Measurements from ENCODE around the gene PFN4. TPM values are rescaled to one million over a fixed set of nuclear protein-coding genes. Genes with fewer than 3 reads are reported as not detected.
"Not testable (repeated sequence)": the region's sequence is repeated elsewhere in the genome, so short reads cannot be mapped to it uniquely, and the experiment has no call there.

PFN4 gene
- total RNA-seq, 1 experiment from 2014 or later: 0.63 TPM

DNA sequence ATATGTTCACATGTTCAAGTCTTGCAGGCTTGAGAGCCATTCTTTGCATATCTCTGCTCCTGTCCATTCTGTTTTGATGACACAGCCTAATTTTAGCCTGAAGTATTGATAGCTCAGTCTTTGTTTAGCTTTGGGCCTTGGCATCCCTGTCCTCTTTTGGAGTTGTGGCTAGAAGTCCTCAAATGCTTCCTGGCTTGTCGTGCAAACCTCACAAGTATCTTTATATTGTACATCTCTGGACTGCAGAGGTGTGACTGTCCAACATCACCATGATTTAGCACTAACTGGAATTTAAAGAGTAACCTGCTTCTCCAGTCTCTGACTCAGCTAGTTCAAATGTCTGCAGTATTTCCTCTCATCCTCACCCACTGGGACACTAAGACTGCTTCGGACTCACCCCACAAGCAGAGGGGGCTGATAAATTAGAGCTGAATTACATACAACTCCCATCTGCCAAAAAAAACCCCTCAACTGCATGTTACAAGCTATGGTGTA lies 11.7 kb downstream of the PFN4 start:
- DNase-seq (ENCODE audit: low read depth): no peak

DNA sequence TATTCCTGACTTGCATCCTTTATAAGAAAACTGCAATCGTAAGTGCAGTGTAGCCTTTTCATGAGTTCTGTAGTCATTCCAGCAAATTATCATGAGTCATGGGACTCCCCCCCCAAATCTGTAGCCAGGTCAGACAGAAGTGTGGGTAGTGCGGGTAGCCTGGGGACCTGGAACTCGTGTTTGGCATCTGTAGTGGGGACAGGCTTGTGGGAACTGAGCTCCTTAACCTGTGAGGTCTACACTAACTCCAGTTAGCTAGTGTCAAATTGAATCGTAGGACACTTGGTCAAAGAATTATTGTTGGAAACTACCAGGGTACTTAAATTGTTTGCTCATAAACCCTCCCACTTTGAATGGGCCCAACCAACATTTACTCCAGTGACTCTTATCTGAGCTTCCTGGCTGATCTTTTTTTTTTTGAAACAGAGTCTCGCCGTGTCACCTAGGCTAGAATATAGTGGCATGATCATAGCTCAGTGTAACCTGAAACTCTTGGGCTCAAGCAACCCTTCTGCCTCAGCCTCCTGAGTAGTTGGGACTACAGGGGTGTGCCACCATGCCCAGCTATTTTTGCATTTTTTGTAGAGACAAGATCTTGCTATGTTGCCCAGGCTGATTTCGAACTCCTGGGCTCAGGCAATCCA lies 12.4 kb downstream of the PFN4 start:
- no peak for DNase-seq (ENCODE audit: low read depth)

DNA sequence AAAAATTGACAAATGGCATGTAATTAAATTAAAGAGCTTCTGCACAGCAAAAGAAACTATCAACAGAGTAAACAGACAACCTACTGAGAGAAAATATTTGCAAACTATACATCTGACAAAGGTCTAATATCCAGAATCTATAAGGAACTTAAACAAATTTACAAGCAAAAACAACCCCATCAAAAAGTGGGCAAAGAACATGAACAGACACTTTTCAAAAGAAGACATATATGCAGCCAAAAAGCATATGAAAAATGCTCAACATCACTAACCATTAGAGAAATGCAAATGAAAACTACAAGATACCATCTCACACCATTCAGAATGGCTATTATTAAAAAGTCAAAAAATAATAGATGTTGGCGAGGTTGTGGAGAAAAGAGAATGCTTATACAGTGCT lies 13.7 kb downstream of the PFN4 start:
- DNase-seq (ENCODE audit: low read depth): not testable (repeated sequence)

DNA sequence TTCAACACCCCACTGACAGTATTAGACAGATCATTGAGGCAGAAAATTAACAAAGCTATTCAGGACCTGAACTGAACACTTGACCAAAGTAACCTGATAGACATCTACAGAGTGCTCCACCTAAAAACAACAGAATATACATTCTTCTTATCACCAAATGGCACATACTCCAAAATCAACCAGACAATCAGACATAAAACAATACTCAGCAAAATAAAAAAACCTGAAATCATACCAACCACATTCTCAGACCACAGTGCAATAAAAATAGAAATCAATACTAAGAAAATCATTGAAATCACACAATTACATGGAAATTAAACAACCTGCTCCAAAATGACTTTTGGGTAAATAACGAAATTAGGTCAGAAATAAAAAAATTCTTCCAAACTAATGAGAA lies 15.8 kb downstream of the PFN4 start:
- DNase-seq (ENCODE audit: low read depth): no peak

DNA sequence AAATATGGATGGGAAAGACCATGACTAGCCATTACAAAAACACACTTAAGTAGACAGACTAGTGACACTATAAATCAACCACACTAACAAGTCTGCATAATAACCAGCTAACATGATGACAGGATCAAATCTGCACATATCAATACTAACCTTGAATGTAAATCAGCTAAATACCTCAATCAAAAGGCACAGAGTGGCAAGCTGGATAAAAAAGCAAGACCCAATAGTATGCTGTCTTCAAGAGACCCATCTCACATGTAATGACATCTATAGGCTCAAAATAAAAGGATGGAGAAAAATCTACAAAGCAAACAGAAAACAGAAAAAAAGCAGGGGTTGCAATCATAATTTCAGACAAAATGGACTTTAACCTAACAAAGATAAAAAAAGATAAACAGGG lies 16.3 kb downstream of the PFN4 start:
- DNase-seq (ENCODE audit: low read depth): no peak

DNA sequence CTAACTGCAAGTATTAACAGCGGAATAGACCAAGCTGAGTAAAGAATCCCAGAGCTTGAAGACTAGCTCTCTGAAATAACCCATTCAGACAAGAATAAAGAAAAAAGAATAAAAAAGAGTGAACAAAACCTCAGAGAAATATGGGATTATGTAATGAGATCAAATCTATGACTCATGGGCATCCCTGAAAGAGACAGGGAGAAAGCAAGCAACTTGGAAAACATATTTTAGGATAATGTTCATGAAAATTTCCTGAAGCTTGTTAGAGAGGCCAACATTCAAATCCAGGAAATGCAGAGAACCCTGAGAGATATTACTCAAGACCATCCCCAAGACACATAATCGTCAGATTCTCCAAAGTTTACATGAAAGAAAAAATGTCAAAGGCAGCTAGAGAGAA lies 17.3 kb downstream of the PFN4 start:
- DNase-seq (ENCODE audit: low read depth): peak; percentile 25

DNA sequence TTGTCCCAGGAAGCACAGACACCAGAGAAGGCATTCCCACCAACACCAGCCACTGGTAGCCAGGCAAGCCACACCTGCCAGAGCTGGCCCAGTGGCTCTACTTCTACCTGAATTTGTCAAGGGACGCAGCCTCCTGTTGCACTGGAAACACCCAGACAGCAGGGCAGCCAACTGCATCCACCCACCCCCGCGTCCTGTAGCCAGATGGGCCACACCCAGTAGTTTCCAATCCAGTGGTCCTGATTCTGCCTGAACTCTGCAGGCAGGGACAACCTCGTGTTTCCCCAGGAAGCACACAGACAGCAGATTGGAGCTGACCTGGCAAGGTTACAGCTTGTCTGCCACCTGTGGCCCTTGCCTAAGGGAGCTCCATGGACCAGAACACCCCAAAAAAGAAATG lies 18.2 kb downstream of the PFN4 start:
- DNase-seq (ENCODE audit: low read depth): no peak

DNA sequence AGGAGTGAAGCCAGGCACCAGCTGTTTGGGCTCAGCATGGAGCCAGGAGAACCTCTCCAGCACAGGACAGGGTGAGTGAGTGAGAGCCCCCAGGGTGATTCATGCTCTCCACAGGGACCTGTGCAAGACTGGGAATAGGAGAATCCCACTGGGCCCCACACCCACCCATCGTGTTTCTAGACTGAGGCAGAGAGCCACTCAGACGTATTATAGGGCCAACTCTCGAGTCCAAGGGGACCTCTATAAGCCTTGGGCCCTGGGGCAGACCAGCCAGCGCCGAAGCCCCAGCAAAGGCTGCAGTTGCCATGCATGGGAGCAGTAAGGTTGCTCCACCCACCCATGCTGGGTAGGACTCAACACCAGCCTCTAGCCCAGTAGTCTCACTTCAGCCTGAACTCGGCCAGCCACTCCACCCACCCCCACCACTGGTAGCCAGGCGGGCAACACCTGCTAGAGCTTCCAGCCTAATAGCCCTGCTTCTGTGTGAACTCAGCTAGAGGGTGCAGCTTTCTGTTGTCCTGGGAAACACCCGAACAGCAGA lies 19.0 kb downstream of the PFN4 start:
- no peak for DNase-seq (ENCODE audit: low read depth)

DNA sequence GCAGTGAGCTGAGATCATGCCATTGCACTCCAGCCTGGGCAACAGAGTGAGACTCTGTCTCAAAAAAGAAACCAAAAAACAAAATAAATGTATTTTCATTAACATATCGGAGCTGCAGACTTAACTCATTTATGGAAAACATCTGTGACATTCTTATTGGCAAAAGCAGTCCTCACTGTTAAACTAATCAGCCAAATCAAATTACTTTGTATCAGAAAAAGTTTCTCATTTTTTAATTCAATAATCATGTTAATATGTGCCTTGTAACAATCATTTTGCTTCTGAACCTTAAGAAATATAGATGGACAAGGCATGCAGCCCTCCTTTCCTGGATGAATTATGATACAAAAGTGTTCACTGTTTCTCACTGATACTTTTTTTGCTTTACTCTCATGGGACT lies 20.5 kb downstream of the PFN4 start:
- no peak for DNase-seq (ENCODE audit: low read depth)

DNA sequence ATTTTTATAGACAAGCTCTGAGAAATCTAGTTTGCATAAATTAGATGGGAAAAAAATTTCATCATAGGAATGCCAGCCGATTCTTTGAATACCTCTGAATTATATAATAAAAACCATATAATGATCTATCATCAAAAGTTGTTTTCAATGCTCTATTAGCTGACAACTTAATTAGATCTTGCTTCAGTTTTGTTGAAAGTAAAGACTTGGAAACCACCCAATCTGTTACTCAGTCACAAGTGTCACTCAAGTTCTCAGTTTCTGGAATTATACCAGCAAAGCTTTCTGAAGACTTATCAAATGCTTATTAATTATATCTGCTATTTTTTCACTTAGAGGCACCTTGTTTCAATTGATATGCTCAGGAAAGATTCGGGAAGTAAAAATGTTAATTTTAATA lies 21.1 kb downstream of the PFN4 start:
- DNase-seq (ENCODE audit: low read depth): no peak

DNA sequence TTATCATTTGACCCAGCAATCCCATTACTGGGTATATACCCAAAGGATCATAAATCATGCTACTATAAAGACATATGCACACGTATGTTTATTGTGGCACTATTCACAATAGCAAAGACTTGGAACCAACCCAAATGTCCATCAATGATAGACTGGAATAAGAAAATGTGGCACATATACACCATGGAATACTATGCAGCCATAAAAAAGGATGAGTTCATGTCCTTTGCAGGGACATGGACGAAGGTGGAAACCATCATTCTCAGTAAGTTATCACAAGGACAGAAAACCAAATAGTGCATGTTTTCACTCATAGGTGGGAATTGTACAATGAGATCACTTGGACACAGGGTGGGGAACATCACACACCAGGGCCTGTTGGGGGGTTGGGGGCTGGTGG lies 22.4 kb downstream of the PFN4 start:
- DNase-seq (ENCODE audit: low read depth): not testable (repeated sequence)

DNA sequence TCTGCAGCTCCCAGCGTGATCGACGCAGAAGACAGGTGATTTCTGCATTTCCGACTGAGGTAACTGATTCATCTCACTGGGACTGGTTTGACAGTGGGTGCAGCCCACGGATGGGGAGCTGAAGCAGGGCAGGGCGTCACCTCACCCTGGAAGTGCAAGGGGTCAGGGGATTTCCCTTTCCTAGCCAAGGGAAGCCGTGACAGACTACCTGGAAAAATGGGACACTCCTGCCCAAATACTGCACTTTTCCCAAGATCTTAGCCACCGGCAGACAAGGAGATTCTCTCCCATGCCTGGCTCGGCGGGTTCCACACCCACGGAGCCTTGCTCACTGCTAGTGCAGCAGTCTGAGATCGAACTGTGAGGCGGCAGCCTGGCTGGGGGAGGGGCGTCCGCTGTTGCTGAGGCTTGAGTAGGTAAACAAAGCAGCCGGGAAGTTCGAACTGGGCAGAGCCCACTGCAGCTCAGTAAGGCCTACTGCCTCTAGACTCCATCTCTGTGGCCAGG lies 27.9 kb downstream of the PFN4 start:
- DNase-seq (ENCODE audit: low read depth): not testable (repeated sequence)

DNA sequence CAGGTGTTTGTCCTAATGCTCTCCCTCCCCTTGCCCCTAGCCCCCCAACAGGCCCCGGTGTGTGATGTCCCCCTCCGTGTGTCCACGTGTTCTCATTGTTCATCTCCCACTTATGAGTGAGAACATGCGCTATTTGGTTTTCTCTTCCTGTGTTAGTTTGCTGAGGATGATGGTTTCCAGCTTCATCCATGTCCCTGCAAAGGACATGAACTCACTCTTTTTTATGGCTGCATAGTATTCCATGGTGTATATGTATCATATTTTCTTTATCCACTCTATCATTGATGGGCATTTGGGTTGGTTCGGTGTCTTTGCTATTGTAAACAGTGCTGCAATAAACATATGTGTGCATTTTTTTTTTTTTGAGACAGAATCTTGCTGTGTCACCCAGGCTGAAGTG lies 29.9 kb downstream of the PFN4 start:
- not testable (repeated sequence) for DNase-seq (ENCODE audit: low read depth)

DNA sequence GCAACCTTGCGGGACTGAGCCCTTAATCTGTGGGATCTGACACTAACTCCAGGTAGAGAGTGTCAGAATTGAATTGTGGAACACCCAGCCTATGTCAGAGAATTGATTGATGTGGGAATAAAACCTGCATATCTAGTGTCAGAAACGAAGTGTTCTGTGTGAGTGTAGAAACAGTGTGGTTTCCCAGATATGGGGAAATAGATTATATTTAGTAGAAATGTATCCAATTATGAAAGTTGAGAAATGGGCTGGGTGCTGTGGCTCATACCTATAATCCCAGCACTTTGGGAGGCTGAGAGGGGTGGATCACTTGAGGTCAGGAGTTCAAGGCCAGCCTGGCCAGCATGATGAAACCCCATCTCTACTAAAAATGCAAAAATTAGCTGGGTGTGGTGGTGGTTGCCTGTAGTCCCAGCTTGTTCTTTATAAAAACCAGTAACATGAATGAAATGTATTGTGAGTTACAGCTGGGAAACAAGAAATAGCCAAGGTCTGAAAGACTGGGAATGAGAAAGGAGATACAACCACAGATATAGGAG lies 34.2 kb downstream of the PFN4 start:
- no peak for DNase-seq (ENCODE audit: low read depth)

DNA sequence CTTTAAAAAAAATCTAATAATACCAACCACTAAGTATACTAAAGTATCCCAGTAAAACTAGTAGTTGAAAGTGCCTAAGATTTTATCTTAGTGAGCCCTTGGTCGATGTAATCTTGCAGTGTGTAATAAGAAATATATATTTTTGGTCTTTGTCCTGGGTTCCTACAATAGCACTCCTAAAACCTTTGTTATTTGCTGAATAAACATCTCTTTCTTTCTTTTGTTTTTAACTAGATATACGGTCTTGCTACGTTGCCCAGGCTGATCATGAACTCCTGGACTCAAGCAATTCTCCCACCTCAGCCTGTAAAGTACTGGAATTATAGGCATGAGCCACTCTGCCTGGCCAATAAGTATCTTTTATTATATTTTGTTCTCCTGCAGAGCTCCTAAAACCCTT lies 36.1 kb downstream of the PFN4 start:
- DNase-seq (ENCODE audit: low read depth): no peak

DNA sequence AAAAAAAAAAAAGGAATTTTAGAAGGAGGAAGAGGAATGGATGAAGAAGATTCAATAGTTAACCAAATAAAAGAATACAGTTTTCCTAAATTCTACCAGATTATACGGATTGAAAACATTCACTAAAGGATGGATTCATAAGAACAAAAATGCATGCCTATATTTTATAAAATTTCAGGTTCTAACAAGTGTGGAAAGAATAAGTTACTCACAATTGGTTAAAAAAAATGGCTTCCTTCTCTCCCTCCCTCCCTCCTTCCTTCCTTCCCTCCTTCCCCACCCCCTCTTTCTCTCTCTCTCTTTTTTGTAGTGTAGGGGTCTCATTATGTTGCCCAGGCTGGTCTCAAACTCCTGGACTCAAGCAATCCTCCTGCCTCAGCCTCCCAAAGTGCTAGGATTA lies 36.9 kb downstream of the PFN4 start:
- no peak for DNase-seq (ENCODE audit: low read depth)

DNA sequence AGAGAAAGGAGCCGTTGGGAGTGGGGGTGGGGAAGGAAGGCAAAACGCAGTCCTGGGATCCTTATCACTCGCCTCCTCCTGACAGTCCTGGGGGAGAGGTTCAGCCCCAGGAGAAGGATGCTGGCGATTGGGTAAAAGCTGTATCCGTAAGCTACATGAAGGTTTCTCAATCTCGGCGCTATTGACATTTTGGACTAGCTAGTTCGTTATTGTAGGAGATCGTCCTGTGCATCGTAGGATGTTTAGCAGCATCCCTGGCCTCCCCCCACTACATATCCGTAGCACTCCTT lies 38.0 kb downstream of the PFN4 start:
- DNase-seq (ENCODE audit: low read depth): no peak

DNA sequence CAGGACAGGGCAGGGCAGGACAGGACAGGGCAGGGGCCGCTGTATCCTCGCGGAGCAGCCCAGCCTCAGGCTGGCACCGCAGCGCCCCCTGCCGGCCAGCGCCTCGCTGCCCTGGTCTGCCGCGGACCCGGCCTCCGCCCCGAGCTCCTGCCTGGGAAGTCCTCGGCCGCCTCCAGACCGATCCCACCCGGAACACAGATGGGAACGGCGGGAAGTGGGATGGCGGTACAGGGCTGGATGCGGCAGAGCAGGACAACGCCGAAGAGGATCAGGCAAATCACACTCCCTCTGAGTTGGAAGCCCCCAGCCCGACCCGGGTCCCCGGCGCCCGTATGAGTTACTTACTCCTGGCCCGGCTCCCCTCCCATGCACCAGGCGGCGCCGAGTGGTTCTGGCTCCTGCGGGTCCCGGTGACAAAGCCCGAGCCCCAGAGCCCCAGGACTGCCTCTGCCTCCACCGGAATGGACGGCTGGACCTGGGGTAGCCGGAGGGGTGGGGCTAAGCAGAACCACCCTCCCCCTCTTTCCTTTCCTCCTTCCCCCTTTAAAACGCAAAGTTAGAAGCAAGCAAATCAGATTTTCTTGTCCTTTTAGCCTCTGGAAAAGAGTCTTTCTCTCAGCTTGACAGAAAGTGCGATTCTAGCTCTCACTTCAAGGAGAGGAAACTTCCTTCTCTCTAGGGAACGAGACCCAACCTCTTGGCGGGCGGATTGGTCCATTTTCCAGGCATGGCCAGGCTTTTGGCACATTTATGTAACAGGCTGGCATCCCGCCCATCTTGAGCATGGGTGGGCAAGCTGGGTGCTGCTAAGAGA lies 38.5 kb downstream of the PFN4 start, which contains the start of gene TP53I3:
Gene TP53I3, minus strand, starts transcription at position 449 of the 814 bp plus-strand sequence. CDS start 508 bp downstream, outside the sequence.
- peak; percentile 90 for DNase-seq (ENCODE audit: low read depth)

DNA sequence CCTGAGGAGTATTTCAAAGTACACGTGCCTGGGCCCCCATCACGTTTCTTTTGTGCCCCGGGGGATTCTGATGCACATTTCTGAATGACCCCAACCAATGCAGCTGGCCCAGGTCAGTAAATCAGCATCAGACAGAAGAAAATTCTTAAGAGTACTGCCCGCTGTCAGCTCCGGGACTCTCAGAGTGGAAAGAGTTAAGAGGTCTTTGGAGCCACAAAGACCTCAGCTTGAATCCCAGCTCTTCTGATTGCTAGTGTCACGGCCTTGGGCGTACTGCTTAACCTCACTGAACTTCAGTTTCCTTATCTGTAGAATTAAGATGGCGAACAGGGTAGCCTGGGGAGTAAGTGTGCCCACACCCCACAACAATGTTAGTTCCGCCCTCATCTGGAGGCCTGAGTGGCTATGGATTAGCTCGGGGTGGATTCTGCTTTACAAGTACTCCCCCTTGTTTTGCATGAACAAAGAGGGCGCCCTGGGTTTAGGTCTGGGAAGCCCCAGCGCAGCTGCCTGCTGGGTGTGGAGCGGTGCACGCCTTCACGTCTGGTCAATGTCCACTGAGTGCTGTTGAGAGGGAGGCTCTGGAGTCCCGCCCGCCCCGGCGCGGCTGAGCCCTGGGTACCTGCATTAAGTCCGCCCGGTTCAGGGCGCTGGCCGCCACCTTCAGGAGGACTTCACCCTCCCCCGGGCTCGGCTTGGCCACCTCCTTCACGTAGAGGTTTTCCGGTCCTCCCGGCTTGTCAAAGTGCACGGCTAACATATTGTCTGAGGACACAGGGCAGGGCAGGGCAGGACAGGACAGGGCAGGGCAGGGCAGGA lies 39.4 kb downstream of the PFN4 start:
- DNase-seq (ENCODE audit: low read depth): peak; percentile 92

DNA sequence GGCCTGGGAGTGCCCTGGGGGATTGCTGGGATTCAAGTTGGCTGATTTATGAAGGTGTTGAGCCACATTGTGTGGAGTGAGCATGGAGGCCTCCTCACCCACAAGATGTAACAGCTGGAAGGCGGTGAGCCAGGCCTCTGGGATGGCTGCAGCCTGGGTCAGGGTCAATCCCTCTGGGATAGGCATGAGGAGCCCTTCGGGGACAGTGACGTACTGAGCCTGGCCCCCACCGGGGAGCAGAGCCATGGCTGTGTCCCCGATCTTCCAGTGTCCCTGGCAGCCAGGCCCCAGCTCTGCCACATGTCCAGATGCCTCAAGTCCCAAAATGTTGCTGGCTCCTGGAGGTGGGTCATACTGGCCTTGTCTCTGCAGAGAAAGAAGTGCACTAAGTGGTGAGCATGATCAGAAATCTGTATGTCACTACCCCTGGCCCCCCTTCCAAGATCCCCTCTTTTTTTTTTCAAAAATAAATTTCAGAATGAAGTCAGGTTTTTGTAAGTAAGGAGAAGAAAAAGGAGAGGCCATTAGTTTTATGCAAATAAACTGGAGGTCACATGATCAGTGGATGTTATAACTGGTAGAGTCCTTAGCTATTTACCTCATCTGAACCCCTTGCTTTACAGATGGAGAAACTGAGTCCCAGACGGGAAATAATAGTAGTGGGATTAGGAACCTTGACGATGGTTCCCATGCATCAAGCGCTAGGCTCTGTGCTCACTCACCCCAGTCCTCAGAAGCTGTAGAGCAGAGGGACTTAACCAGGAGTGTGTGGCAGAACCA lies 40.2 kb downstream of the PFN4 start:
- no peak for DNase-seq (ENCODE audit: low read depth)

DNA sequence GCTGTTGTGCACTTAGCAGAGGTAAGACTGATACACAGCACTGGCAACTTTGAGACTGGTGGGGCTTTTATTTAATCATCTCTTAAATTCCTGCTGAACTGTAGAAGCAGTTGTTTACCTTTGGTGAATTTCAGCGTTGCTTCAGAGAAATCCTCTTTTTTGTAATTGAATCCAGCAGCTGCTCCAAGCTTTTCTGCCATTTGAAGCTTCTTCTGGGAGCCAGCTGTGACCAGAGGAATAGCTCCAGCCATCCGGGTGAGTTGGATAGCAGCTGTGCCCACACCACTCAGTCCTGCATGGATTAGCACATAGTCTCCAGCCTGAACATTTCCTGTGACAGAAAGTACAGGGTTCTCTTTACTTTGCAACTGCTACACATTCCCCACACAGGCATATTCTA lies 42.4 kb downstream of the PFN4 start:
- DNase-seq (ENCODE audit: low read depth): peak; percentile 96

All from LHCN-M2 (cell line).